ENCODE data around the gene PHF2. TPM values are rescaled to one million over a fixed set of nuclear protein-coding genes. Genes with fewer than 3 reads are reported as not detected.

The PHF2 gene
- total RNA-seq, 4 donors from 2014 or later = 22.6 to 40.2 (median 28.4) TPM

DNA sequence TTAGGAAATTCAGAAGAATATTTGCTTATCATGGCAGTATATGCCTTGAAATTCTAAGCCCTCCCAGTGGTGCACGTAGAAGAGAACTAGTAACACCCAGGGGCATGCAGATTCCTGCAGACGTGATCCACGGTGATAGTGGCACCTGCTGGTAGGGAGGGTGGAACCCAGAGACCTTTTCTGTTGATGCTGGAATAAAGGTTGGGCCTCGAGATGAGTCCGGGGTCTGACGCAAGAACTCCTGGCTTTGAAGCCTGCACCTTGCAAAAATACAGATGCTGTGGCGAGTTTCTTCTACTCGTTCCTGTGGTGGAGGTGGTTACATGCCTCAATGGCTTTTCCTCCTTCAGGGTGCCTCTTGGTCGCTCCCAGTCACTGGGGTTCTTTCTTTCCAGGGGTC lies 39.5 kb upstream of the PHF2 start:
- H3K36me3 ChIP-seq = peaks cover 46% of the 10 kb centered on the region
- H3K4me3 ChIP-seq = no peak overlapping the region
- 74% methylated on average over 9 of the region's 9 CpGs for WGBS
- no peak for DNase-seq (ENCODE audit: low spot score in 2 of 2)
- no peaks in the 10 kb centered on the region for H3K4me1 ChIP-seq
- H3K9me3 ChIP-seq = no peaks in the 10 kb centered on the region
- no peak overlapping the region for H3K27ac ChIP-seq
- no peaks in the 10 kb centered on the region for H3K27me3 ChIP-seq
- TF ChIP-seq POLR2A (IDR thresholded peaks at IDR 0.05) (no peak), POLR2AphosphoS5 (IDR thresholded peaks at IDR 0.05) (no peak), EP300 (IDR thresholded peaks at IDR 0.05) (no peak)
- TF ChIP-seq, protein P1, sequence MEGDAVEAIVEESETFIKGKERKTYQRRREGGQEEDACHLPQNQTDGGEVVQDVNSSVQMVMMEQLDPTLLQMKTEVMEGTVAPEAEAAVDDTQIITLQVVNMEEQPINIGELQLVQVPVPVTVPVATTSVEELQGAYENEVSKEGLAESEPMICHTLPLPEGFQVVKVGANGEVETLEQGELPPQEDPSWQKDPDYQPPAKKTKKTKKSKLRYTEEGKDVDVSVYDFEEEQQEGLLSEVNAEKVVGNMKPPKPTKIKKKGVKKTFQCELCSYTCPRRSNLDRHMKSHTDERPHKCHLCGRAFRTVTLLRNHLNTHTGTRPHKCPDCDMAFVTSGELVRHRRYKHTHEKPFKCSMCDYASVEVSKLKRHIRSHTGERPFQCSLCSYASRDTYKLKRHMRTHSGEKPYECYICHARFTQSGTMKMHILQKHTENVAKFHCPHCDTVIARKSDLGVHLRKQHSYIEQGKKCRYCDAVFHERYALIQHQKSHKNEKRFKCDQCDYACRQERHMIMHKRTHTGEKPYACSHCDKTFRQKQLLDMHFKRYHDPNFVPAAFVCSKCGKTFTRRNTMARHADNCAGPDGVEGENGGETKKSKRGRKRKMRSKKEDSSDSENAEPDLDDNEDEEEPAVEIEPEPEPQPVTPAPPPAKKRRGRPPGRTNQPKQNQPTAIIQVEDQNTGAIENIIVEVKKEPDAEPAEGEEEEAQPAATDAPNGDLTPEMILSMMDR (IDR thresholded peaks at IDR 0.05) = no peak

- 89% methylated on average over 8 of the region's 8 CpGs for WGBS
These were observed 36.1 kb upstream of the PHF2 start for GRCh38 chr9:93540305-93540704.

DNA sequence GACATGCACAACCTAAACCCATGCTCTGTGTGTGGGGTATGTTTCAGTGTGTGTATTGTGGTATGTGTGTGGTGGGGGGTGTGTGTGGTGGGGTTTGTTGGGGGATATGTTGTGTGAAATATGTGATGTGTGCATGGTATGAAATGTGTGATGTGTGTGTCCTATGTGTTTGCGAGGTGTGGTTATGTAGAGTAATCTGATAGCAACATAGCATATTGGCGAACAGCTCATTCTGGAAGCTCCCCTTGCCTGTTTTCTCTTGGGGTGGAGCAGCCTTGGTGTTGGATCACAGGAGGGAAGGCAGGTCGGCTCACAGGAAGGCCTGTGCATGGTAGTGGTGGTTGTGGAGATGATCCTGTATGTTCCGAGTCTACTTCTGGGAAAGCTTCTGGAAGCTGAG lies 35.4 kb upstream of the PHF2 start:
- peaks cover 3% of the 10 kb centered on the region for H3K4me1 ChIP-seq
- H3K27ac ChIP-seq = no peak overlapping the region
- DNase-seq (ENCODE audit: low spot score in 2 of 2) = no peak
- H3K9me3 ChIP-seq = no peaks in the 10 kb centered on the region
- 58% methylated on average over 4 of the region's 4 CpGs for WGBS
- no peak overlapping the region for H3K4me3 ChIP-seq
- H3K36me3 ChIP-seq = peaks cover 37% of the 10 kb centered on the region
- TF ChIP-seq POLR2AphosphoS5 (IDR thresholded peaks at IDR 0.05) (no peak), POLR2A (IDR thresholded peaks at IDR 0.05) (no peak)
- TF ChIP-seq, protein P1 (IDR thresholded peaks at IDR 0.05) = no peak
- H3K27me3 ChIP-seq = no peaks in the 10 kb centered on the region

More at GRCh38 chr9:93540305-93540704, 36.1 kb upstream of the PHF2 start:
- H3K4me3 ChIP-seq = no peak overlapping the region
- H3K9me3 ChIP-seq = no peaks in the 10 kb centered on the region
- no peak for TF ChIP-seq POLR2AphosphoS5 (IDR thresholded peaks at IDR 0.05)
- TF ChIP-seq EP300 (IDR thresholded peaks at IDR 0.05) = no peak
- TF ChIP-seq POLR2A (IDR thresholded peaks at IDR 0.05) = no peak
- TF ChIP-seq, protein P1 (IDR thresholded peaks at IDR 0.05) = no peak
- peaks cover 36% of the 10 kb centered on the region for H3K36me3 ChIP-seq
- peaks cover 3% of the 10 kb centered on the region for H3K4me1 ChIP-seq
- no peak overlapping the region for H3K27ac ChIP-seq
- DNase-seq (ENCODE audit: low spot score in 2 of 2) = no peak
- H3K27me3 ChIP-seq = no peaks in the 10 kb centered on the region

DNA sequence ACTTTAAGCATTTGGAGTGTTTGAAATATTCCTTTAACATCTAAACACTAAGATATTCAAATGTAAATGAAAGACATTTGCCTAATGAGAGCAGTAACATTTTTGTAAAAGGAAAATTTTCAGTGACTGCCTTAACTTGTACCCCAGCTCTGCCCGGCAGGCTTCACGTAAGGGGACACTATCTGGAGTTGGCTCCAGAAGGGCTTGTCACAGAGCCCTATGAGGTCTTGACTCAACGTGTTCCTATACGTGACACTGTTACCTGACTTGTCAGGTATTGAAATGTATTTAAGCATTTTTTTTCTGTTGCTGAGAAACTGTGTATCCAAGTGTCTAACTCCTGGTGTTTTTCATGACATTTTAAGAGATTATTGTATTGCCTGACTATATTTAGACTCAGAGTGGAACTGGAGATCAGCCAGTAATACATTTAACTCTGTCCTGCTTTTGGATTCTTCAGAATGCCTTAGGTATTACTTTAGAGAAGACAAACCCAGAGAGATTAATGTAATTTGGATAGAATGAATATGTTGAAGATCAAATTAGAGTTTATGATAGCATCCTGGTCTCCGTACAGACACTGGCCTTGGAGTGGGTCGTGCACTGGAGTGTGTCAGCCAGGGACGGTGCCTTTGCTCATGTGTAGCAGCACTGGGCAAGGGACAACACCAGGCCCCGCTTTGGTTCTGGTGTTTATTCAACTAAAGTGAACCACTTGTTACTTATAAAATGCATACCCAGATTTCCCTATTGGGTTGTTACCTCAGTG lies 34.6 kb upstream of the PHF2 start:
- Histone ChIP-seq H3K9me3 (no peaks in the 10 kb centered on the region), H3K36me3 (peaks cover 39% of the 10 kb centered on the region), H3K27ac (no peak overlapping the region), H3K27me3 (no peaks in the 10 kb centered on the region), H3K4me1 (peaks cover 3% of the 10 kb centered on the region), H3K4me3 (no peak overlapping the region)
- TF ChIP-seq POLR2AphosphoS5 (IDR thresholded peaks at IDR 0.05) (no peak), EP300 (IDR thresholded peaks at IDR 0.05) (no peak), POLR2A (IDR thresholded peaks at IDR 0.05) (no peak)
- TF ChIP-seq, protein P1 (IDR thresholded peaks at IDR 0.05) = no peak
- DNase-seq (ENCODE audit: low spot score in 2 of 2) = no peak
- WGBS = 70% methylated on average over 8 of the region's 8 CpGs

- peaks cover 48% of the 10 kb centered on the region for H3K36me3 ChIP-seq
- WGBS = 81% methylated on average over 9 of the region's 9 CpGs
- peaks cover 3% of the 10 kb centered on the region for H3K4me1 ChIP-seq
- DNase-seq (ENCODE audit: low spot score in 2 of 2) = no peak
- no peak overlapping the region for H3K4me3 ChIP-seq
- TF ChIP-seq, protein P1 (IDR thresholded peaks at IDR 0.05) = no peak
- TF ChIP-seq POLR2AphosphoS5 (IDR thresholded peaks at IDR 0.05) (no peak), POLR2A (IDR thresholded peaks at IDR 0.05) (no peak), EP300 (IDR thresholded peaks at IDR 0.05) (no peak)
- no peaks in the 10 kb centered on the region for H3K9me3 ChIP-seq
- no peaks in the 10 kb centered on the region for H3K27me3 ChIP-seq
- no peak overlapping the region for H3K27ac ChIP-seq
These were observed 33.3 kb upstream of the PHF2 start for GRCh38 chr9:93543117-93543516.

Measured in suprapubic skin (tissue), 4 donors.